Heart left ventricle (tissue), 13 donors: ENCODE measurements around the gene IRF2.

Experiments used
- POLR2A ChIP-seq, 2 donors: fragments of 450-650 bp; IDR thresholded peaks; one replicate each; pipeline ENCODE4 v1.6.1; 2017; ENCODE audit warnings: antibody characterized with exemption in 2 of 2, mild to moderate bottlenecking in 2 of 2, moderate library complexity in 2 of 2
- TF ChIP-seq, protein P1 (sequence below), 12 donors: fragments of 200-600 bp; sonication (generic) in 4 of 12; IDR thresholded peaks; one replicate each; pipeline versions ENCODE4 v1.5.0 to v1.8.0; 2018 to 2022; ENCODE audit warnings: antibody characterized with exemption in 12 of 12, mild to moderate bottlenecking in 5 of 12
- donor health status: ischemic (EF 13 %, LVEDD 7.1; RV severe dilation, severe dysfunction).
- donor health status: DM: no; HTN: yes; CAD: no.
- donor health status: DM: no; HTN: no; CAD: no.
- donor health status: ischemic (EF 25% LVEDD 6.9; RV normal size, moderate dysfunction).
- donor health status: ischemic (EF 25% LVEDD 5.7; RV mildly dilated, moderate dysfunction).
- donor health status: ischemic (EF 35%, LVEDD 5.7; RV mildly dilated, moderate dysfunction).
- donor health status: nonischemic (EF 11% LVEDD 7.7; RV severe dilation, severe dysfunction).
- donor health status: DM: yes; HTN: yes; CAD: no.
- donor health status: PGD.
- donor health status: ischemic (EF 29% LVEDD 5.4; RV normal size, mild dysfunction).
- donor health status: nonischemic (EF 23%, LVEDD 6.1; RV moderate dilation, normal function).

DNA sequence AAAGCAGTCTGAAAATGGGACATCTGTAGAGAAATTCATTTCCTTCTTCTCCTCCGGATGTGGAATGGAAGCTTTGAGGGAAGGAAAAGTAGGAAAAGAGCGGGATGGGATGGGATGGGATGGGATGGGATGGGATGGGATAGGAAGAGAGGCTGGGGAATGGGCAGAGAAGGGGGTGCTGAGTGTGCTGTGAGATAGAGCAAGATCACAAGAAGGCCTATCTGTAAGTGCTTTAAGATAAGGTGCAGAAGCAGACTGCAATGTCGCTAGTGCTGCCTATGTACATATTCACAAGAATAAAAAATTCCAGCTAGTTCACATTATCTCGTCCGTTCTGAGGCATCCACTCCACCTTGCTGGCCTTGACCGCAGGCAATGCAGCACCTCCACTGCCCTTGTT is 86.2 kb downstream of the IRF2 start:
- TF ChIP-seq, protein P1, sequence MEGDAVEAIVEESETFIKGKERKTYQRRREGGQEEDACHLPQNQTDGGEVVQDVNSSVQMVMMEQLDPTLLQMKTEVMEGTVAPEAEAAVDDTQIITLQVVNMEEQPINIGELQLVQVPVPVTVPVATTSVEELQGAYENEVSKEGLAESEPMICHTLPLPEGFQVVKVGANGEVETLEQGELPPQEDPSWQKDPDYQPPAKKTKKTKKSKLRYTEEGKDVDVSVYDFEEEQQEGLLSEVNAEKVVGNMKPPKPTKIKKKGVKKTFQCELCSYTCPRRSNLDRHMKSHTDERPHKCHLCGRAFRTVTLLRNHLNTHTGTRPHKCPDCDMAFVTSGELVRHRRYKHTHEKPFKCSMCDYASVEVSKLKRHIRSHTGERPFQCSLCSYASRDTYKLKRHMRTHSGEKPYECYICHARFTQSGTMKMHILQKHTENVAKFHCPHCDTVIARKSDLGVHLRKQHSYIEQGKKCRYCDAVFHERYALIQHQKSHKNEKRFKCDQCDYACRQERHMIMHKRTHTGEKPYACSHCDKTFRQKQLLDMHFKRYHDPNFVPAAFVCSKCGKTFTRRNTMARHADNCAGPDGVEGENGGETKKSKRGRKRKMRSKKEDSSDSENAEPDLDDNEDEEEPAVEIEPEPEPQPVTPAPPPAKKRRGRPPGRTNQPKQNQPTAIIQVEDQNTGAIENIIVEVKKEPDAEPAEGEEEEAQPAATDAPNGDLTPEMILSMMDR (IDR thresholded peaks at IDR 0.05): no peak
- TF ChIP-seq POLR2A (IDR thresholded peaks at IDR 0.05): no peak
